Heart left ventricle (tissue), 13 donors: ENCODE results near the gene GPBP1L1.

Source experiments
- CTCF ChIP-seq, 12 donors: fragments of 200-600 bp; sonication (generic) in 4 of 12; IDR thresholded peaks; one replicate each; pipeline versions ENCODE4 v1.5.0 to v1.8.0; 2018 to 2022; ENCODE audit warnings: antibody characterized with exemption in 12 of 12, mild to moderate bottlenecking in 5 of 12
- POLR2A ChIP-seq, 2 donors: fragments of 450-650 bp; IDR thresholded peaks; one replicate each; pipeline ENCODE4 v1.6.1; 2017; ENCODE audit warnings: antibody characterized with exemption in 2 of 2, mild to moderate bottlenecking in 2 of 2, moderate library complexity in 2 of 2
- donor health status: ischemic (EF 13 %, LVEDD 7.1; RV severe dilation, severe dysfunction).
- donor health status: DM: no; HTN: yes; CAD: no.
- donor health status: DM: no; HTN: no; CAD: no.
- donor health status: ischemic (EF 25% LVEDD 6.9; RV normal size, moderate dysfunction).
- donor health status: ischemic (EF 25% LVEDD 5.7; RV mildly dilated, moderate dysfunction).
- donor health status: ischemic (EF 35%, LVEDD 5.7; RV mildly dilated, moderate dysfunction).
- donor health status: nonischemic (EF 11% LVEDD 7.7; RV severe dilation, severe dysfunction).
- donor health status: DM: yes; HTN: yes; CAD: no.
- donor health status: PGD.
- donor health status: ischemic (EF 29% LVEDD 5.4; RV normal size, mild dysfunction).
- donor health status: nonischemic (EF 23%, LVEDD 6.1; RV moderate dilation, normal function).

GRCh38 chr1:45713711-45714110 is 27.4 kb upstream of the GPBP1L1 start:
- TF ChIP-seq CTCF (IDR thresholded peaks at IDR 0.05) (no peak), POLR2A (IDR thresholded peaks at IDR 0.05) (no peak)
